ENCODE data around the gene TENT4B. TPM values are rescaled to one million over a fixed set of nuclear protein-coding genes. Genes with fewer than 3 reads are reported as not detected.
"Not testable (repeated sequence)": the region's sequence is repeated elsewhere in the genome, so short reads cannot be mapped to it uniquely, and the experiment has no call there.

TENT4B gene
- total RNA-seq, 4 donors from 2014 or later, result 10.7 to 15.6 (median 13.2) TPM

GRCh38 chr16:50166511-50167500 lies 13.7 kb downstream of the TENT4B start:
- no peak for TF ChIP-seq CTCF (IDR thresholded peaks at IDR 0.05)
- DNase-seq (ENCODE audit: low spot score), result no peak
- no peak for ATAC-seq (ENCODE audit: low FRiP score)

- no peak for TF ChIP-seq CTCF (IDR thresholded peaks at IDR 0.05)
- no peak for DNase-seq (ENCODE audit: low spot score)
- no peak for ATAC-seq (ENCODE audit: low FRiP score)
These were observed 14.4 kb downstream of the TENT4B start for GRCh38 chr16:50167556-50167955.

- ATAC-seq (ENCODE audit: low FRiP score) (no peak), DNase-seq (ENCODE audit: low spot score) (no peak)
- TF ChIP-seq CTCF (IDR thresholded peaks at IDR 0.05), result no peak
These were observed 16.5 kb downstream of the TENT4B start for GRCh38 chr16:50169555-50170096.

GRCh38 chr16:50171773-50172172 lies 18.7 kb downstream of the TENT4B start:
- not testable (repeated sequence) for DNase-seq (ENCODE audit: low spot score); ATAC-seq (ENCODE audit: low FRiP score)

GRCh38 chr16:50172195-50172922 lies 19.3 kb downstream of the TENT4B start:
- no peak for TF ChIP-seq CTCF (IDR thresholded peaks at IDR 0.05)
- no peak for ATAC-seq (ENCODE audit: low FRiP score)

GRCh38 chr16:50173316-50173715 lies 20.2 kb downstream of the TENT4B start:
- no peak for TF ChIP-seq CTCF (IDR thresholded peaks at IDR 0.05)
- no peak for ATAC-seq (ENCODE audit: low FRiP score)

More at GRCh38 chr16:50172195-50172922, 19.3 kb downstream of the TENT4B start:
- no peak for DNase-seq (ENCODE audit: low spot score)

GRCh38 chr16:50178491-50178941 lies 25.4 kb downstream of the TENT4B start:
- ATAC-seq (ENCODE audit: low FRiP score) (no peak), DNase-seq (ENCODE audit: low spot score) (no peak)
- TF ChIP-seq CTCF (IDR thresholded peaks at IDR 0.05), result no peak

More at GRCh38 chr16:50173316-50173715, 20.2 kb downstream of the TENT4B start:
- DNase-seq (ENCODE audit: low spot score), result no peak

Measured in omental fat pad (tissue), 4 donors.